NCI-H69 (cell line): ENCODE measurements around the gene ADGRV1.
"Not testable (repeated sequence)": the region's sequence is repeated elsewhere in the genome, so short reads cannot be mapped to it uniquely, and the experiment has no call there.

Experiments used
- DNase-seq: peaks from one replicate; lab custom pipeline; 2025; lab: John Stamatoyannopoulos, UW

Gene ADGRV1

DNA sequence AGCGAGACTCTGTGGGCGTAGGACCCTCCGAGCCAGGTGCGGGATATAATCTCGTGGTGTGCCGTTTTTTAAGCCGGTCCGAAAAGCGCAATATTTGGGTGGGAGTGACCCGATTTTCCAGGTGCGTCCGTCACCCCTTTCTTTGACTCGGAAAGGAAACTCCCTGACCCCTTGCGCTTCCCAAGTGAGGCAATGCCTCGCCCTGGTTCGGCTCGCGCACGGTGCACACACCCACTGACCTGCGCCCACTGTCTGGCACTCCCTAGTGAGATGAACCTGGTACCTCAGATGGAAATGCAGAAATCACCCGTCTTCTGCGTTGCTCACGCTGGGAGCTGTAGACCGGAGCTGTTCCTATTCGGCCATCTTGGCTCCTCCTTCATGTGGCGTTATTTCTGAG lies 263.5 kb downstream of the ADGRV1 start:
- DNase-seq, result not testable (repeated sequence)

DNA sequence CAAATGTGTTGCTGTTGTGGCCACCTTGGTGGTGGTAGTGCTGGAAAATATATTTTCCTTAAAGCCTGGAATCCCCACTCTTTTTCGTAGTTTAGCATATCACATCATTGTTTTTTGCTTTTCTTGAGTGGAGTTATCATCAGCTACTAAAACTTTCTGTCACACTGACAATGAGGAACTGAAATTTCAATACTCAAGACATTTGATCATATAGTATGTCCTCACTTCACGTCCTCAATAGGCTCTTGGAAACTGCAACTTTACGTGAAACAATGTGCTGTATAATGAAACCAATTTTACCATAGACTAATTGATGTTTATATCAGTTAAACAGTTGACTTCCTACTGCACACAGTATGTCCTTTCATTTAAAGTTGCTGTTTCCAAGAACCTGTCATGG lies 265.8 kb downstream of the ADGRV1 start:
- no peak for DNase-seq

DNA sequence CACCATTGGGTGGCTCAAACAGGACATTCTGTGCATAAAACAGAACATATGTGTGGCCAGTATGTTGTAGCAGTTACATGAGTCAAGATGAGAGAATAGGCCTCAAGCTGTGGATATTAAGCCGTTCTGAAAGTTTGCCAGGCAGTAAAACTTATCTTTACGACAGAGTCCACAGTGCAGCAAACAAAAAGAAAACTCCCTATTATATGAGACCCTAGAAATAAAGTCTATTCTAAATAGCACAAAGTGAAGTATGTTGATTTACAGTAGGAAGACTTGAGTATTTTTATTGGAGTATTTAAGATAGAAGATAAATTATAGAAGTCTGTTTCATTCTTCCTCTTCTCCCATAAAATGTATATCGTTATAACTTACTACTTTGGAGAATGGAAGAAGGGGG lies 271.5 kb downstream of the ADGRV1 start:
- DNase-seq, result no peak

DNA sequence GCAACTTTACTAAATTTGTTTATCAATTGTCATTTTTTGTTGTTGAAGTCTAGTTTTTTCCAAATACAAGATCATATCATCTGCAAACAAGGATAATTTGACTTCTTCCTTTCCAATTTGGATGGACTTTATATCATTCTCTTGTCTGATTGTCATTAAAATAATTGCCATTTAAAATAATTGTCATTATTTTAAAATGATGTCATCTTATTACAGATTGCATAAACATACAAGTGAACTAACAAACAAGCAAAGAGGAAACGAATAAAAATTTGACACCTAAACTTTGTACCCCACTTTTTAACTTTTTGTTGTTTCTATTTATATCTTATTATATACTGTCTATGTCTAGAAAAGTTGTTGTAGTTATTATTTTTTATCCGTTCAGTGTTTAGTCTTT lies 275.2 kb downstream of the ADGRV1 start:
- DNase-seq, result no peak

DNA sequence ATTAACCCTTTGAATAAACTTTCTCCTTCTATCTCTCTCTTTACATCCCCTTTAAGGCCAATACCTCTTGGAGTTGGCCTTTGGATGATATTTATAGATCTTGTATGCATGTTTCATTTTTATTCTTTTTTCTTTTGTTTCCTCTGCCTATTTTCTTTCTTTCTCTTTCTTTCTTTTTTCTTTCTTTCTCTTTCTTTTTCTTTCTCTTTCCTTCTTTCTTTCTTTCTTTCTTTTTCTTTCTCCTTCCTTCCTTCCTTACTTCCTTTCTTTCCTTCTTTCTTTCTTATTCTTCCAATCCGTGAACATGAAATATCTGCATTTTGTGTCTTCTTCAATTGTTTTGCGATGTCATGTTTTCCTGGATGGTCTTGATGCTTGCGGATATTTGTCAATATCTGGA lies 276.1 kb downstream of the ADGRV1 start:
- no peak for DNase-seq

DNA sequence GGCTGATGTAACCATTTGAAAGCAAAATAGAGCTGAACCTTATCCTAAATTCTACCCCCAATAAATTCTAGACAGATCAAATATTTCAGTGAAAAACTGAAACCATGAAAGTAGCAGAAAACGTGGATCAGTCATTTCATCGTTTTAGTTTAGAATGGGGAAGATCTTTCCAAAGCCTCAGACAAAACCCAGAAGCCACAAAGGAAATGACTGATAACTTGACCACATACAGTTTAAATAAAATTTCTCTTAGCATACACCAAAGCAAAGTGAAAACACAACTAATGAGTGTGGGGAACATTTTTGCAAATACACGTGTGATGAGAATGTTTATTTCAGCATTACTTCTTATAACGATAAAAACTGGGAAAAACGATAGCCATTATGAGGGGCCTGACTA lies 284.8 kb downstream of the ADGRV1 start:
- DNase-seq, result no peak

DNA sequence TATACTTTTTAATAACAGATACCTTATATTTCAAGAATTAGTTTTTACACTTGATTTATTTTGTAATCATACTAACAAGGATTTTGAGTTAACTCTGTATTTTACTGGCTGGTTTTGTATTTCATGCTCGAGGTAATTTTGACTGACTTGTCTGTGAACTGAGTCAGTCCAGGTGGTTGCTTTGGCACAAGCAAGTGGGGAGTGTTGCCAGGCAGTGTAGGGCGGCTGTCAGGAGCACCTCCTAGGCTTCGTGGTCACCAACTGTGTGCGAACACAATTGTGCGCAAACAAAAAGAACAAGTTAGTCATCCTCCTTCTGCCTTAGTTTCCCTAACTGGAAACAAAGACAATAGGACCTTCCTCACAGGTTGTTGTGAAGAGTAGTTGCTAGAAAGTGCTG lies 286.3 kb downstream of the ADGRV1 start:
- no peak for DNase-seq

DNA sequence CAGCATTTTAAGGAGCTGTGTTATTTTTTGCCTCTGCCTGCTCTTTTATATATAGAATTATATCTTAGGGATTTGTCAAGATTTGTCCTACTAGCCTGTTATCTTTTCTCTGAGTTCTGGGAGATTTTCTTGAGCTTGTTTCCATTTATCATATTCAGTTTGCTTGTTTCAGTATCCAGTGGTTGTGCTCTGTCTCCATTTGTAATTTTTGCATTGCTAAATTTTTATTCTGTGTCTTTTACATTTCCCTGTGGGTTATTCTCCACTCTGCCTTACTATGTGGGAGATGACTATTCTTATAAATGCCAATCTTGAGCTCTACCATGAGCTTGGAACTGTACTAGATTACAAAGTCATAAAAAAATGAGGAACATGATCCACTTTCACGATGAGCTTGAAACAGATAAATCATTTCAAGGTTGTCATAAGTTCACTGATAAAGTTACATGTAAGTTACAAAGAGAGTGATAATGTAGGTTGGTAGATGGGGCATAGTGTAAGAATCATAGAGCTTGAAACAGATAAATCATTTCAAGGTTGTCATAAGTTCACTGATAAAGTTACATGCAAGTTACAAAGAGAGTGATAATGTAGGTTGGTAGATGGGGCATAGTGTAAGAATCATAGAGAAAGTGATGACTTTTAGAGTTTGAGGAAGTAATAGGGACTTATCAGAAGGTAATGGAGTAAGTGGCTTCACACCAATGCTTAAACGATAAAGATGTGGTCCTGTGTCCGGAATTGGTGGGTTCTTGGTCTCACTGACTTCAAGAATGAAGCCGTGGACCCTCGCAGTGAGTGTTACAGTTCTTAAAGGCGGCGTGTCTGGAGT lies 287.3 kb downstream of the ADGRV1 start:
- DNase-seq, result no peak

DNA sequence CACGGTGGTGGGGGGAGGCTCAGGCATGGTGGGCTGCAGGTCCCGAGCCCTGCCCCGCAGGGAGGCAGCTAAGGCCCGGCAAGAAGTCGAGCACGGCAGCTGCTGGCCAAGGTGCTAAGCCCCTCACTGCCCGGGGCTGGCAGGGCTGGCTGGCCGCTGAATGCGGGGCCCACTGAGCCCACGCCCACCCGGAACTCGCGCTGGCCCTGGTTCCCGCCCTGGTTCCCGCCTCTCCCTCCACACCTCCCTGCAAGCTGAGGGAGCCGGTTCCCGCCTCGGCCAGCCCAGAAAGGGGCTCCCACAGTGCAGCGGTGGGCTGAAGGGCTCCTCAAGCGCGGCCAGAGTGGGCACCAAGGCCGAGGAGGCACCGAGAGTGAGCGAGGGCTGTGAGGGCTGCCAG lies 289.0 kb downstream of the ADGRV1 start:
- DNase-seq, result not testable (repeated sequence)

DNA sequence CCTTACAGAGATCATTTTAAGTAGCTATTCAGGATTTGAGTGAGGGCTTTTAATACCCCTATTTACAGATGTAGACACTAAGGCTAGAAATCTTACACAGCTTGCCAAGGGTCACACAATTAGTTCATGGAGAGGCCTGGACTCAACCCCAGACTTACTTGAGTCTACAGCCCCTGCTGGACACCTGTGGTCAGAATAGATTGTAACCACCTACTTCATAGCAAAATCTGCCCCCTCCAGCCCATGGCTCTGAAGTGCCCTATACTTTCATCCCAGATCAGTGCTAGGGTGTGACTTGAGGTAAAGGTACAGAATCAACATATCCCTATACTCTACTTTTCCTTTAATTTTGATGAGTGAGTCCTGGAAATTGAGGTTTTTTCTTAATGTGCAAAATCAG lies 291.3 kb downstream of the ADGRV1 start:
- no peak for DNase-seq

DNA sequence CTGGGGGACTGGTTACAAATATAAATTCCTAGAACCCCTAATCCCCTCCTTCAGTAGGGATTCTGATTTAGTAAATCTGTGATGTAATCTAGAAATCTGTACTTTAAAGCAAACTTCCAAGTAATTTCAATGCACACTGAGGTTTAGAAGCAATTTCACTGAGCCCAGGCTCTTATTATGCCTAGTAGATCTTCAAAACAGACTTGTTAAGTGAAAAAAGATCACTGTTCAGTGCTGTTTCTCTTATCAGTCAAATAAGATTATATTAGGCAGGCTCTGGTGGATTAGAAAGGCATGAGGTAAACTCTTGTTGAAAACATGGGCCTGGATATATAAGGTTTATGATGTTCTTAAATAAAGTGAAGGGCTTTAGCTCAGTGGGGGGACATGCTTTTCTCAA lies 293.9 kb downstream of the ADGRV1 start:
- no peak for DNase-seq

DNA sequence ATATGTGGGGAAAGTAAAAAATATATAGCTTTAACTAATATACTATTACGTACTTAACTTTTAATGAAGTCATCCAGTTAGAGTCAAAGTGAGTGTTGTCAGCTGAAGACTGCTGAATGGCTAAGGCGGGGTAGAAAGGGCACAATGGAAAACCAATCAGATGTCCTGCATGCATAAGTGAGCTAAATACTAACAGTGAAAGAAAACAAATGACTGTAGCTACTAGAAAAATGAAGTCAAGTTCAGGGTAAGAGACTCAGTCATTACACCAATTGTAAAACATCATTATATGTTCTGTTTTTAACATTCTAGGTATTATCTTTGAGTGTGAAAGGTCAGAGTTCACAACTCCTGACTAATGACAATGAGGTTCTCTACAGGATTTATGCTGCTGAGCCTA lies 295.2 kb downstream of the ADGRV1 start:
- no peak for DNase-seq

DNA sequence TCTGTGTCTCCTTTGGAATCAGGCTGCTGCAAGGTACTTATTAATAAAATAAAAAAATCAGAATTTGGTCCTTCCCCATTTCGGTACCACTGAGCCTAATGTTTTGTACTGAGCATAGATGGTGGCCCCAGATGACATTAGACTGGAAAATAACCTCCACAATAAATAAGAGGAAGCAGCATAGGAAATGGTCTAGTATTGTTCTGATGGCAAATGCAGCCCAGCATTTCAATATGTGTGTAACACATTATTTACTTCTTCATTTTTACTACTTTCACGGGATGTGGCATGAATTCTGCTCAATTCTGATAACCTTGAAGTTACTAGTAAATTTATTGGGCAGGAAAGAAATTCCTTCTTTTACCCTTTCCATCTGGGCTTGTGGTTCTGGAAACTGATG lies 295.6 kb downstream of the ADGRV1 start:
- DNase-seq, result no peak

DNA sequence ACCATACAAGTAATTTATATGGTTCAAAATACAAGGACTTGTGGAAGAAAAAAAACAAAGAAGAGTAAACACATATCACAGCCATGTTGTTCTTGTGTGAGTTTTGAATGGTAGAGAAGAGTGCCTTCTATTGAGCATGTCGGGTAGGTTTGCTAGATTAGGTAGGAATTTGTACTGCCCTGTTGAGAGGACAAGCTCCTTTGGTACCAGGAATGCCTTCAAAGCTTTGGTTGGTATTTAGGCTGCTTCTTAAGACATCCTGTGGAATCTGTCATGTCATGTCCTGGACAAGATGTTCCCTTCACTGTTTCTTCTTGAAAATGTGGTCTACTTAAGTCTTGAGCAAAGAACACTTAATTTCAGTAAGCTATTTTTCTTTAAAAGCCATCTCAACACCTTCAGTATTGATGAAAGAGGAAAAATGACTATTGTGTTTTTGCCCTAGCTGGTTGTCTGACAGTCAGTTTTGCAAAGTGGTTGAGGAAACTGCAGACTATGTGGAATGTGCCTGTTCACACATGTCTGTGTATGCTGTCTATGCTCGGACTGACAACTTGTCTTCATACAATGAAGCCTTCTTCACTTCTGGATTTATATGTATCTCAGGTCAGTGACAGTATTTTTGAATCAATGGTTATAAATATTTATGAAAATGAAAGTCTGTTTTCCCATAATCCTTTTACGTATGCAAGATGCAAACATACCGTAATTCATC lies 296.9 kb downstream of the ADGRV1 start:
- DNase-seq, result no peak

DNA sequence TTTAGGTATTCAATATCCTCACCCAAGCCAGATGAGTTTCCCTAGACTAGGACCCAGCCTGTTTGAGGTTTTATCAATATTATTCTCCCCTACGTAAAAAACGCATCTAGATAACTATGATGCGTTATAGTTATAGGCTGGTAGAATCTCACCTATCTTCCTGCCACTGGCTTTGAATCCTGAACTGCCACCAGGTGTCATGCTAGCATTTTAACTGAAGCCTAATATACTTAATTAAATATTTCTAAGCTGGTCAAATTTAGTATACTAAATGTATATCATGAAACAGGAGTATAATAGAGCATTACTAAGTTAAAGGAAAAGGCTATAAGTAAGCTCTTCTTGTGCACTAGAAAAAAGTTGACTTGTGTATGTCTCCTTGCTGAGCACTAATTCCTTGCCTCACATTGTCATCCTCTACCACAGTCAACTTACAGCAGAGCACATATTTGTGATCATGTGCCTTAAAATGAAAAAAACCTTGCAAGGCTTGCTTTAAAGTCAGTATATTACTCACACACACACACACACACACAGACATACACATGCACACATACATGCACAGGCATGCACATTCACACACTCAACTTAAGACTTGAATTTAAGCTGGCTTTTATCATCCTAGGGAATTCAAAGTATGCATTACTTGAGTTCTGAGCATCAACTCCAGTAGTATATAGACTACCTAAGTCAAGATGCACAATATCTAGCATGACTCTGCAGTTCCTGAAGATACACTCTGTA lies 303.4 kb downstream of the ADGRV1 start:
- DNase-seq, result no peak

DNA sequence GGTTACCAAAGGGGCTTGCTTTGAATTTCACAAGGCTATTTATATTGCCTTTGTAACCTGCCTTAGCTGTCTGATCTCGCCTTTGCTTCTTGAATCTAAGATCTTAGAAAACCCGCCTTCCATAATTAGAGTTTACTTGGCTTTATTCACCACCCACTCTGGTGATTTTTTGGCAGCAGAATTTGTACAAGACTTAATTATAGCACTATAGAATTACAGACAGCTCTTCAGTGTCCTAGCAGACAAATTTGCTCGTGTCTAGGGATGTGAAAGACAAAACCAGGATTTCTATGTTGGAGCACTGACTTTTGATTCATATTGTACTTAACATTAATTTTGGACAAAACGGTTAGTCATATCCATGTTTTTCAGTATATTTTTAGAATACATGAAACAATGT lies 306.6 kb downstream of the ADGRV1 start:
- DNase-seq, result peak; percentile 61

DNA sequence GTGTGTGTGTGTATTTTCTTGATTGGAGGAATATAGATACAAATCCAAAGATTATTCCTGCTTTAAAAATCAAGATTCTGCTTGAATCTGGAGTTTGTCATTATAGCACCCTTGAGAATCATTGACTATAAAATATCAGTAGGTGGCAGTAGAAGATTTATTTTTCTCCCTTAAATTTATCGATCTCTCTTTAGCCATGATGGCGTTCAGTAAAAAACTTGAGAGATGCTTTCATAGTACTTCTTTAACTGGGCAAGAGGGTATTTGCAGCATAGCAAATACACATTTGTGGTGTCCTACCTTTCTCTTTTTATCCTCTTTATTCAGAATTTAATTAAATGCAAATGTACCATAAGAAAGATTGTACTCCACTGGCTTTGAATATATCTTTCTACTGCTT lies 307.7 kb downstream of the ADGRV1 start:
- peak; percentile 72 for DNase-seq

DNA sequence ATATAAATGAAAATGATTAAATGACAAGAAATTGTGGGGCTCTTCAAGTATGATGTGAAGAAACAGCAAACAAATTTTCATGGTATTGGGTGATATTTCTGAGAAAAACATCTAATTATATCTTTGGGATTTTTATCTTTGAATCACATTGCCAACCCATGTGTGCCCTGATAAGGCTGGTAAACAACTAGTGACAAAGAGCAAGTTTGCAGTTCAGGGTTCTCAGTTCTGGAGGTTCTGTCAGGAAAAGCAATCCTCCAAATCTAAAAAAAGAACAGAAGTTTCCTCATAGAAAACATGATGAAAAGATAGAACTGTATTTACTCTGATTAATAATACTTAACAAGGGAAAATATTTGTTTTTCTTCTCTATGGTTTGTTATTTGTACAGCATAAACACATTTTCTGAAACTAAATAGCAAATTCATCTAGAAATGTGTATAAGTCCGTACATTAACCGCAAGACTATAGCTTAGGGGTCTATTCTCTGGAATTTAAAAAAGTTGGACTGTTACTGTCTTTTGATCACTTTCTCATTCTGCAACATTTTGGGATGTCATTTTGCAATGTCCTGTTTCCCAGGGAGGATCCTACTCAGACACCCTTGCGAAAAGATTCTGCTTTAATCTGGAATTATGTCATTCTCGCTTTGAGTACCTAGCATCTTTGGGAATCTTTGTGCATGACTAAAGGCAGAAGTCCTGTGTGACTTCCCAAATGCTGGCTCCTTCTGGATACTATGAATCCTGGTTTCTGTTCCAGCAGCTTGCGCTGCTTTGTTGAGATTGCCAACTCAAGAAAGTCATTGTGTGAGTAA lies 308.5 kb downstream of the ADGRV1 start:
- DNase-seq, result no peak

DNA sequence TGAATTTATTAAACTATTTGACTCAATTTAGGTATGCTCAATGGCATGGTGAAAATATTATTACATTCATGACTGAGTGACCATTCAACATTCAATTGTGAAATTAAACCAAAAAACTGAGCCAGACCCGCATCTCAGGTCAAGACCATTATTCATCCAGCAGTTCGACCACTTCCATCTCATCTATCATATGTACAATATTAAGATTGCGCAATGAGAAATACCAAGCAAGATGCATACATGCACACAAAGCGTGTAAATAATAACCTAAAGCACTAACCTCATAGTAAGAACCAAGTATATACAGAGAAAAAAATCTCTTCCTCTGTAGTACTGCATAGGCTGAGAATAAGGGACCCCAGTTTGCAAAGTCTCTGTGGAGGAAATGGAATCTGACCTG lies 310.2 kb downstream of the ADGRV1 start:
- no peak for DNase-seq

DNA sequence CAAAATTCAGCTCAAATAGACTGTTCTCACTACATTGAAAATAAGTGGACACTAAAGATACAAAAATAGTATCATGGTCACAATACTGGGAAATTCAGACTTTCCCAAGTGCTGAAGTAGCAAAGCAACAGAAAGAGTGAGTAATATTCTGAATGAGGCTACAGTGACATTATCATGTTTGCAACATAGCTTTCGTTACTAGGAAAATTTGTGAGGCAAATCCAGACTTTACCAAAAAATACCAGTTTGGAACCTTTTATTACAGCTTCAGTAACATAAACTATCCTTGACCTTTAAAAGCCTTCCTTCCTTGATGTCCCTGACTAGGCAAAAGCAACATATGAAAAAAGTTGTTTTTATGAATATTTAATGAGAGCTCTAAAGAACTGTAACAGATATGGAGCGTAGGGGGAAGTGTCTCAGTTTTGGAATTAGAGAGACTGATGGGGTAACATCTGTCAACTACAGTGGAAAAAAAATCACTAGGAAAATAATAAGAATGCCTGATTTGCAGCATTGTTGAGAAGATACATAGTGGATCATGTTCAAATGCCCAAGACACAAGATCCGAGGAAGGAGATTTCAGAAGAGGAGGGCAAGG lies 312.9 kb downstream of the ADGRV1 start:
- DNase-seq, result no peak

DNA sequence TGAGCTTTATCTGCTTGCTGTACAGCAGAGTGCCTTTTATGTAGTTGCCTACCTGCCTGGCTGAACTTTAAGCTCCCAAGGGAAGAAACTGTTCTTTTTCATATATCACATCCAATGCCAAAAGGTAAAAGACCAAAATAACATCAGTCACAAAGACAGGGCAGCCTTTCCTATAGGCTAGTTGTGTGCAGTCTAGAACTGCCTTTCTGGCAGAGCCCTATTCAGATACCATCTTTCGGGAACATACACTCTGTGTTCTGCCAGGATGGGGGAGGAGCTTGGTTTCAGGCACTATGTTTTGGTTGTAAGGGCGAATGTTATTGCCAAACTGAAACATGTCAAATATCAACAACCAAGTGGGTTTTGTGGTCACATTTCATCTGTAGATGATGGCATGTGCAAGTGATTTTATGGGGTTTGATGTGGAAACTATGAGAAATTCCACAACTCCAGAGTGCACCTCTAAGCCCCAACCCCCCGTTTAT lies 314.5 kb downstream of the ADGRV1 start:
- no peak for DNase-seq

DNA sequence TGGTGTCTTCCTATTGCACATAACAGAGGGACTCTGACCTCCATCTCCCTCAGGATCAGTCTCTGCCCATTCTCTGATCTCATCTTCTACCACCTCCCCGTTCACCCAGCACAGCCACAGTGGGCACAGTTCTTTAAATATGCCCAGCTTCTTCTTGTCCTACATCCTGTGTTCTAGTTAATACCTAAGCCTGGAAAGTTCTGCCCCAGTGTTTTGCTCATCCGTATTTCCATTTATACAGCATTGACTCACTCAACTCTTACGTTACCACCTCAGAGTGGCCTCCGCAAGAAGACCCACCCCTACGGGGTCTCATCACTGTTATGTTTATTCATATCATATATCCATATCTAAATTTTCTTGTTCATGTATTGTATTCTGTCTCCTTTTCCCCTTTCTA lies 315.5 kb downstream of the ADGRV1 start:
- DNase-seq, result no peak
